OCI-LY1 (cell line): ENCODE results near the gene NCOA4.

Experiments used
- H2AFZ ChIP-seq: fragments of 200-600 bp; sonication (generic), shearing (Covaris generic); 2 replicates; pipeline ENCODE4 v1.6.0; 2014; ENCODE audit warnings: antibody characterized with exemption, mild to moderate bottlenecking, low read length
- H3F3A ChIP-seq: fragments of 200-600 bp; sonication (generic), shearing (Covaris generic); 2 replicates; pipeline ENCODE4 v1.6.0; 2014; ENCODE audit warnings: mild to moderate bottlenecking, antibody characterized with exemption, low read length, moderate library complexity; ENCODE audit not compliant: insufficient read depth
- H3K27ac ChIP-seq: fragments of 200-600 bp; sonication (generic); 2 replicates; pipeline ENCODE4 v1.5.1; 2014; ENCODE audit warnings: low read length, mixed run types, mild to moderate bottlenecking, low read depth; ENCODE audit not compliant: poor library complexity, severe bottlenecking
- H3K27me3 ChIP-seq: fragments of 200-600 bp; sonication (generic); 2 replicates; pipeline ENCODE4 v1.6.0; 2014; ENCODE audit warnings: antibody characterized with exemption, mild to moderate bottlenecking, low read length, moderate library complexity; ENCODE audit not compliant: insufficient read depth
- H3K36me3 ChIP-seq: fragments of 200-600 bp; sonication (generic); 2 replicates; pipeline ENCODE4 v1.6.1; 2014; ENCODE audit warnings: mild to moderate bottlenecking, antibody characterized with exemption, low read length, moderate library complexity, mixed read lengths; ENCODE audit not compliant: insufficient read depth
- H3K4me1 ChIP-seq: fragments of 200-600 bp; sonication (generic); 2 replicates; pipeline ENCODE4 v1.5.1; 2014; ENCODE audit warnings: mild to moderate bottlenecking, low read length, moderate library complexity; ENCODE audit not compliant: insufficient read depth, severe bottlenecking
- H3K4me2 ChIP-seq: fragments of 200-600 bp; sonication (generic), shearing (Covaris generic); 2 replicates; pipeline ENCODE4 v1.6.1; 2014; ENCODE audit warnings: low read length
- H3K4me3 ChIP-seq: fragments of 200-600 bp; sonication (generic); 2 replicates; pipeline ENCODE4 v1.5.1; 2014; ENCODE audit warnings: low read length, low read depth, mild to moderate bottlenecking, mixed read lengths; ENCODE audit not compliant: poor library complexity, severe bottlenecking
- H3K79me2 ChIP-seq: fragments of 200-600 bp; shearing (Covaris generic); 2 replicates; pipeline ENCODE4 v1.6.1; 2016; ENCODE audit warnings: mixed run types, low read length, mixed read lengths; ENCODE audit not compliant: insufficient read depth
- H3K9ac ChIP-seq: fragments of 200-600 bp; sonication (generic), shearing (Covaris generic); 2 replicates; pipeline ENCODE4 v1.6.1; 2014; ENCODE audit warnings: mild to moderate bottlenecking, low read length, mixed read lengths
- H3K9me2 ChIP-seq: fragments of 200-600 bp; sonication (generic), shearing (Covaris generic); 2 replicates; pipeline ENCODE4 v1.6.1; 2014; ENCODE audit warnings: low read depth, mild to moderate bottlenecking, low read length, mixed read lengths
- H3K9me3 ChIP-seq: fragments of 200-600 bp; shearing (Covaris generic); 2 replicates; pipeline ENCODE4 v1.6.1; 2014; ENCODE audit warnings: low read length, mixed read lengths
- H4K20me1 ChIP-seq: fragments of 200-600 bp; sonication (generic), shearing (Covaris generic); 2 replicates; pipeline ENCODE4 v1.6.0; 2016; ENCODE audit warnings: mild to moderate bottlenecking, low read length; ENCODE audit not compliant: insufficient read depth
- CTCF ChIP-seq: fragments of 200-600 bp; sonication (generic), shearing (Covaris generic); IDR thresholded peaks from 2 replicates; pipeline ENCODE4 v1.5.1; 2017; ENCODE audit warnings: mild to moderate bottlenecking, antibody characterized with exemption, low read length, moderate library complexity, mixed read lengths
- EZH2 ChIP-seq: fragments of 200-600 bp; sonication (generic), shearing (Covaris generic); IDR thresholded peaks from 2 replicates; pipeline ENCODE4 v1.8.0; 2017; ENCODE audit warnings: borderline replicate concordance, mixed run types, mild to moderate bottlenecking, antibody characterized with exemption, low read length, moderate library complexity, mixed read lengths

The NCOA4 gene

GRCh38 chr10:46068905-46069304, 38.5 kb upstream of the NCOA4 start:
- Histone ChIP-seq H2AFZ (no peak overlapping the region), H3K4me2 (no peak overlapping the region), H3K27me3 (no peaks in the 10 kb centered on the region), H3K9me2 (no peaks in the 10 kb centered on the region), H4K20me1 (no peaks in the 10 kb centered on the region), H3K9me3 (no peaks in the 10 kb centered on the region), H3F3A (no peaks in the 10 kb centered on the region), H3K36me3 (no peaks in the 10 kb centered on the region), H3K9ac (no peak overlapping the region), H3K79me2 (no peaks in the 10 kb centered on the region), H3K4me1 (no peaks in the 10 kb centered on the region), H3K4me3 (no peak overlapping the region), H3K27ac (no peak overlapping the region)
- TF ChIP-seq CTCF (no peak), EZH2 (no peak)

GRCh38 chr10:46068117-46068516, 37.7 kb upstream of the NCOA4 start:
- Histone ChIP-seq H3K4me1 (no peaks in the 10 kb centered on the region), H3F3A (no peaks in the 10 kb centered on the region), H3K4me2 (no peak overlapping the region), H3K27ac (no peak overlapping the region), H3K27me3 (no peaks in the 10 kb centered on the region), H3K36me3 (no peaks in the 10 kb centered on the region), H3K9ac (no peak overlapping the region), H3K4me3 (no peak overlapping the region), H3K79me2 (no peaks in the 10 kb centered on the region), H4K20me1 (no peaks in the 10 kb centered on the region), H3K9me2 (no peaks in the 10 kb centered on the region), H3K9me3 (no peaks in the 10 kb centered on the region), H2AFZ (no peak overlapping the region)
- TF ChIP-seq EZH2 (no peak), CTCF (no peak)

- H3K9me3 ChIP-seq, result no peaks in the 10 kb centered on the region
- H3K27me3 ChIP-seq, result no peaks in the 10 kb centered on the region; the same call in 1 of the 2 replicates
- H3K4me3 ChIP-seq, result no peak overlapping the region
- no peaks in the 10 kb centered on the region for H3K9me2 ChIP-seq
- H3K4me1 ChIP-seq, result no peaks in the 10 kb centered on the region
- H3K27ac ChIP-seq, result no peak overlapping the region
- no peak for TF ChIP-seq EZH2
- TF ChIP-seq CTCF, result no peak
- H3K36me3 ChIP-seq, result no peaks in the 10 kb centered on the region
- no peak overlapping the region for H3K4me2 ChIP-seq
- no peaks in the 10 kb centered on the region for H3F3A ChIP-seq
- no peaks in the 10 kb centered on the region for H3K79me2 ChIP-seq
- H4K20me1 ChIP-seq, result no peaks in the 10 kb centered on the region
- no peak overlapping the region for H2AFZ ChIP-seq
- no peak overlapping the region for H3K9ac ChIP-seq
Measured at GRCh38 chr10:46064269-46064817, 33.9 kb upstream of the NCOA4 start.
